ENCODE data around the gene AMMECR1. TPM values are rescaled to one million over a fixed set of nuclear protein-coding genes. Genes with fewer than 3 reads are reported as not detected.

The AMMECR1 gene
- total and polyA plus RNA-seq, 2 of the 8 experiments (the other 6 are each of a cell fraction or from before 2014, with no cell fraction given) = 10.2 to 21.2 TPM

- TF ChIP-seq CHD7 (IDR thresholded peaks at IDR 0.05; ENCODE audit: insufficient replicate concordance, low read length) (no peak), TEAD4 (IDR thresholded peaks at IDR 0.05; ENCODE audit: low read depth, low read length) (no peak), YY1 (IDR thresholded peaks at IDR 0.05; ENCODE audit: low read depth, low read length) (no peak), SIRT6 (IDR thresholded peaks at IDR 0.05; ENCODE audit: low read length) (no peak), KDM4A (IDR thresholded peaks at IDR 0.05; ENCODE audit: low read depth, low read length, severe bottlenecking) (no peak), CBX5 (IDR thresholded peaks at IDR 0.05; ENCODE audit: low read depth, low read length) (no peak), NANOG (IDR thresholded peaks at IDR 0.05; ENCODE audit: insufficient read depth, low read depth, low read length, poor library complexity, severe bottlenecking) (no peak)
- TF ChIP-seq, protein P1, sequence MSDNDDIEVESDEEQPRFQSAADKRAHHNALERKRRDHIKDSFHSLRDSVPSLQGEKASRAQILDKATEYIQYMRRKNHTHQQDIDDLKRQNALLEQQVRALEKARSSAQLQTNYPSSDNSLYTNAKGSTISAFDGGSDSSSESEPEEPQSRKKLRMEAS (IDR thresholded peaks at IDR 0.05) = no peak
Observed at GRCh38 chrX:110180928-110181310, 137.0 kb downstream of the AMMECR1 start (continued).
